GM15510 (cell line): ENCODE measurements around the gene ESX1.

Experiments
- POLR2A ChIP-seq: IDR thresholded peaks from 3 replicates; pipeline ENCODE4 v1.6.1; 2011; ENCODE audit warnings: borderline replicate concordance; ENCODE audit not compliant: insufficient read length; ENCODE audit errors: extremely low read depth

The ESX1 gene

DNA sequence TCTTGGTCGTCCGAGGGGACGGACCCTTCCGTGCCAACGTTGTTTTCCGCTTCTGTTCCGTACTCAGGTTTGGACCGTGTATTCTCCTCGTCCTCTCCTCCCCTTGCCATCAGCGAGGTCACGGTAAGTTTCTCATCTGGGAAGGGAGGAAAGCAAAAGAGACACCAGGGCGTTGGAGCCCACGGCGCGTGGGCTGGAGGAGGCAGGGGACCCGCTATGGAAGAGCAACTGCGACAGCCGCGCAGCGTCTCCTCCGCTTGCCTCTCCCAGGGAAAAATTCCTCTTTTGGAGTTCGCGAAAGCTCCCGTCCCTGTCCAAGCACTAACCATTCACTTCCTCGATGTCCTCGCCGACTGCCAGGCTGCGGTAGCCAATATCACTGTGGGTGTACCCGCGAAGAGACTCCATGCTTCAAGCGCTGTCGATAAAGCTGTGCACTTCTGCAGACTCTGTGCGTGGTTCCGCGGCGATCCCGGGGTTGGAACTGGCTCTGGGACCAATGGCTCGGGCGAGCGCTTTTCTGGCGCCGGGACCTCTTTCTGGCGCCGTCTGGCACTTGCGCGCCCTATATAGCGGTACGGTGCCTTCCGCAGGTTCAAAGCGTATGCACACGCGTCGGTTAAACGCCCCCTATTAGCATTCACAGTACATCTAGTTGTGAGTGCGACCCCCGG lies at the start of gene ESX1:
Gene ESX1 (minus strand): TSS at position 492 of the 674 bp plus-strand sequence. CDS start 84 bp downstream, at position 408.
- TF ChIP-seq POLR2A, result no peak

DNA sequence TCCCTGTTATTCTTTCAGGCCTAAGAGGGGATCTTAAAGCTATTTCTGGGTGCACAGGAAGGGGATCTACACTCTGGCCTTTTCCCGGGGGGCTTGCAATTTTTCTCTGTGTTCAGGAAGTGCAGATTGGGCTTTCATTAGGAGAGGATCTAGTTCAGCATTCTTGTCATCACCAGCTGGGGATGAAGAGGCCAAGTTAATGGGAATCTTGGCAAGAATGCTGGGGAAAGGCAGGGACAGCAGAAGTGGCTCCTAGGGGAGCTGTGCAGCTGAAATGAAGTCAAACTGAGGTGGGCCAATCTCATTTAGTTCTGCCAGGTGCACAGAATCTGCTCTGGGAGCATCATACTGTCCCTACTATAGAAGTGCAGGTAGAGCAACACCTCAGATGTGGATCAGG lies 40.9 kb upstream of the ESX1 start:
- no peak for TF ChIP-seq POLR2A

DNA sequence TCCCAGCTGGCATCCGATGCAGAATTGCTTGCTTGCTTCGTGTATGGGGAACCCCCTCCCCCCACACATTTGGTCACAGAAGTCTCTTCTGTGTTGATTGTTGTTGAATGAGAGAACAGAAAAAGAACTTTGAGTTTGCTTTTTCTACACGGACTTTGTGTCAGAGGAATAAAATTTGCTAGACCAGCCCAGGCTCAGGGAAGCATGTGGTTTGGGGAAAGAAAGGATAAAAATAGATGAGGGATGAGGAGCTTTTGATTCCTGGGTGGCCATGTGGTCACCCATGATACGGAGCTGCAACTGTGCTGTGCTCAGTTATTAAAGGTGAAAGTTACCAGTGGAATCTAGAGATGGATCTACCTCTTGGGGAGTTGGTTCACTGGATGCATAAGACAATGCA lies 34.2 kb upstream of the ESX1 start:
- TF ChIP-seq POLR2A, result no peak

DNA sequence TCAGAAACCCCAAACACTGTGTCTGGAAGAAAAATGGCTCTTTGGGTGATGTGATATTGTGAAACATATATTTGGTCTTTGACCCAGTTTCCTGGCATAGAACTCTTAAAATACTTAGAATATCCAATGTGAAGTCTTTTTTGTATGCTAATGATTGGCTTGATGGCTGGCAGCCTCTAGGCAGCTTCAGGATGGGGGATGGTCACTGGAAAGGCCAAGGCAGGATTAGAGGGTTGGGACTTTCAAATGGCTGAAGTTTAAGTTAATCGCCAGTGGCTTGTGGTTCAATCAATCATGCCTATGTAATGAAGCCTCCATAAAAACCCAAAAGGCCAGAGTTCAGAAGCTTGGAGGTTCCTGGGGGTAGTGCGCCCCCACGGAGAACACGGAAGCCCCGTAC lies 33.5 kb upstream of the ESX1 start:
- no peak for TF ChIP-seq POLR2A

DNA sequence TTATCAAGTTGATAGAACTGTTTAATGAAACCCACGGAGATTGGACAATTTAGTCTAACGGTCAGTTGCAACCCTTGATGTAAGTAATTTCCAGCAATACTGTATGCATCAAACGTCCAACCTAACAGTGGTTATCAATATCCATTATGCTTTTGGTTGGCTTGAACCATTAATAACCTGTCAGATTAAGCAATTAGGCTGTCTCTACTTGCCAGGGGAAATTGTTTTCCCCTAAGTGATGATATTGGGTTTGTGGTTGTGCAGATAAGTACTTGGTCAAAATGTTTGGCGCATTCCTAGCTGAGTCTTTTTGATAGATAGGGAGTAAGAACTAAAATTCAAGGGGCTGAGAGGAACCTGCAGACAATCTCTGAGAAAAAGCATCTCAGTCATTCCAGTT lies 30.5 kb upstream of the ESX1 start:
- TF ChIP-seq POLR2A, result no peak

DNA sequence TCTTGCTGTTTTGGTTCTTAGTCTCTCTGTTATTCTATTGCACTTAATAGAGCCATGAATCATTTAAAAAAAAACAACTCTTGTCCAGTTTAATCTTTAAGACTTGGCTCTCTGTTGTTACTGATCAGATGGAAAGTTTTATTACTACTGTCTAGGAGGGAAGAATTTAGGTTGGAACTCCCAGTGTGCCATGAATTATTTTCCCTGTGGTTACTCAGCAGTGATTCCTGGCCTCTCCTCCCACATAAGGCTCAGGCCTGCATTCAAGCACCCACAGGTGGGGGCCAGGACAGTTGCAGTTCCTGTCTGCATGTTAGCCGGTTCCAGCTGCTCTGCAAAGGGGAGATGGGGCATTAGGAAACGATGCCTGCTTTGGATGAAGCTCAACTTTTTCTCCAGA lies 29.8 kb upstream of the ESX1 start:
- no peak for TF ChIP-seq POLR2A

DNA sequence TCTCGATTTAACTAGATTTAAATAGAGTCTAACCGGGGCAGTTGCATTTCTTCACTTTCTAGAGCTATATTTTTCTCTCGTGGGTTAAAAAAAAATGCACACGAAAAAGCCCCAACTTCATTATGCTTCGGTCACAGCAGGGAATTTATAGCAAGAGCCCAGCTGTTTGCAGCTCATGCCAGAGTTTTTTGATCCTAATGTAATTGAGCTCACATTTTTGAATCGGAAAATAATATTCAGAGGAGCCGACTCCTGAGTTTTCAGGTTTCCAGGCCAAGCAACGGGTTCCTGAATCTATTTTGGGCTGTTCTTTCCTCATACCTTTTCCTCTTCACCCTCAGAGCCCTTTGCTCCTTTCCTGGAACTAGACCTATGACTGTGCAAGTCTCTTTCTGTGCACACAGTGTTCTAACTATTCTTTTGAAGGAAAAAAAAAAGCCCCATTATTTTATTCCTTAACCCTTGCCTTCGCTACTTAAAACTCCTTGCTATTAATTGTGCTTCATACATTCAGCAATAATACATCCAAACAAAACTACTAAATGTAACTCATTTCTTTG lies 27.5 kb upstream of the ESX1 start:
- TF ChIP-seq POLR2A, result no peak

DNA sequence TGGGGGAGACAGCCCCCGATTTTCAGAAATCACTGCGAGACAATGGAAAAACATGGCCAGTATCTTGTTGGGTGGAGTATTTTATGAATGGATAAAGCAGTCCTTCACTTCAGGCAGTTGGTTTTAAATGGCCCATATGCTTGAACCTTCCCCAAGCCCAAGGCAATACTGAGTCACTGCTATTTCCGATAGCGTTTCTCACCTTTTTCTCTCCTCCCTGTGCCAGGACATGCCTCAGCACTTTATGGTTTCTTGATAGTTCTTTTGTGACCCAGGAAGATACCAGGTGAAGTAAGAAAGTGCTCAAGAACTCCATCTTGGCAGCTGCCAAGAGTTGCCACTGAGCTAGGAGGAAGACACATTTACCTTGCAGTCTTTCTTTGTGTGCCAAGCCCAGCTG lies 26.8 kb upstream of the ESX1 start:
- TF ChIP-seq POLR2A, result no peak

DNA sequence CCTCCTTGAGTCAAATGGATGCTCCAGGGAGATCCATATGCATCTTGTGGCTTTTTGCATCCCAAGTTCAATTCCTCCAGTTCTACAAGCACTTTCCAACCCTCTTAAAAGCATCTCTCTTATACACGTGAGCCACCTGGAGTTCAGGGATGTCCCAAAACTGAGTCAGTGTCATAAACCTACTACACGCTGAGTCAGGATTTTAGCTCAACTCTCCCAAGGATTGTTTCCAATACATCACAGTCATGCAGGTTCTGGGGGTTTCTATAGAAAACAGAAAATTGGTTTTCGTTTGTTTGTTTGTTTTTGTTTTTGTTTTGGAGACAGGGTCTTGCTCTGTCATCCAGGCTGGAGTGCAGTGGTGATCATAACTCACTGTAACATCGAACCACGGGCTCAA lies 25.9 kb upstream of the ESX1 start:
- no peak for TF ChIP-seq POLR2A

DNA sequence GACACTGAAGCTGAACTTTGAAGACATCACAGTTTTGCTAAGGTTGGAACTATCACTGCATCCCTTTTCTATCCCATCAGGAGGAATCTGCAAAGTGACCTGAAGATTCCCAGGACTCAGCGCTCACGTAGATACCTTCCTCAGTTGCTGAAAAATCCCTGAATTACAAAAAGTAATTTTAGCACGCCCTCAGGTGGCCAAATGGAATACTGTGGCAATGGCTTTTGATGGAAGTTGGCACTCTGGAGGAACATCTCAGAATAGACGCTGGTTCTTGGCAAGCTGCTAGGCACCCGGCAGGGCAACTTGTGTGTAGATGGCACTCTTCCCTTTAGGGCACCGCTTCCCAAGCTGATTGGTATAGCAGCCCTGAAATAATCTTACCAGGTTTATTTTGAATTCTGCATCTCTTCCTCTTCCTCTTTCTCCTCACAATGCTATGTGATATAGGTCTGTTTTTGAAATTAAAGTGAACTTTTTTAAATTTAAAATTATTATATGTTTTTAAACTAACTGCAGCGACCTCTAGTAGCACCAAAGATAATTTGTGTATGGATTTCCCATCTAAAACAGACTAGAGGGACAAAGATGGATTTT lies 16.3 kb upstream of the ESX1 start:
- TF ChIP-seq POLR2A, result no peak

DNA sequence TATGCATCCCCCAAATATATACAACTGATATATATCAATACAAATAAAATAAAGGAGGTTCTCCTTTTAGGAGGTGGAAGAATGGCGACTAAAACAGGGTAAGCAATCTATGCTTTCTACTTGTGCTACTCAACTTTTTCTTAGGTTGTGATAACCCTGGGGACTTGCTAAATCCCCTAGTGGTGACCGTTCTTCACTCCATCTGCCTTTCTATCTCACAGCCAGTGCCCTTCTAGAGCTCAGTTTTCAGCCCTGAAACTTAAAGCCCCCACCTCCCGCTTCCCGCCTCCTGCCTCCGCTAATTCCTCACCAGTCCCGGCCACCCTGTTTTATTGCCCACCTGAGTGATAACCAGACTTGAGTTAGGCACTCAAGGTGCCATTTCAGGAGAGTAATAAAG lies 15.5 kb upstream of the ESX1 start:
- no peak for TF ChIP-seq POLR2A

DNA sequence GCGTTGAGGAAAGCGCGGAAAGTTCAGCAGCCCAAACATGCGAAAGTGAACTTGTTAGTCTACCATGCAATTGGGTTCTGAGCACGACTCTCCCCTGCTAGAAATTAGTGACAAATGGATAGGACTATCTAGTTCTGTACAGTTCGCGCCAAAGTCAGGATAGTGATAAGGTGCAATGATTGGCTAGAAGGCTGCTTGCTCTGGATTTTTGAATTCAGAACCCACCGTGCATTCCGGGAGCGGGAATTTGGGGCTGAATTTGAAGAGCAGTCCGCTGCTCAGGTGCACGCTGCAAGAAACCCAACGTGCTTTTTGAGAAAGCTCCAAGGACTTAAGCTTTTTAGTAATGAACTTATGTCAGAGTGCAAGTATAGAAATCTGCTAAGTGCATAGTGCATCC lies 732 bp upstream of the ESX1 start:
- no peak for TF ChIP-seq POLR2A

DNA sequence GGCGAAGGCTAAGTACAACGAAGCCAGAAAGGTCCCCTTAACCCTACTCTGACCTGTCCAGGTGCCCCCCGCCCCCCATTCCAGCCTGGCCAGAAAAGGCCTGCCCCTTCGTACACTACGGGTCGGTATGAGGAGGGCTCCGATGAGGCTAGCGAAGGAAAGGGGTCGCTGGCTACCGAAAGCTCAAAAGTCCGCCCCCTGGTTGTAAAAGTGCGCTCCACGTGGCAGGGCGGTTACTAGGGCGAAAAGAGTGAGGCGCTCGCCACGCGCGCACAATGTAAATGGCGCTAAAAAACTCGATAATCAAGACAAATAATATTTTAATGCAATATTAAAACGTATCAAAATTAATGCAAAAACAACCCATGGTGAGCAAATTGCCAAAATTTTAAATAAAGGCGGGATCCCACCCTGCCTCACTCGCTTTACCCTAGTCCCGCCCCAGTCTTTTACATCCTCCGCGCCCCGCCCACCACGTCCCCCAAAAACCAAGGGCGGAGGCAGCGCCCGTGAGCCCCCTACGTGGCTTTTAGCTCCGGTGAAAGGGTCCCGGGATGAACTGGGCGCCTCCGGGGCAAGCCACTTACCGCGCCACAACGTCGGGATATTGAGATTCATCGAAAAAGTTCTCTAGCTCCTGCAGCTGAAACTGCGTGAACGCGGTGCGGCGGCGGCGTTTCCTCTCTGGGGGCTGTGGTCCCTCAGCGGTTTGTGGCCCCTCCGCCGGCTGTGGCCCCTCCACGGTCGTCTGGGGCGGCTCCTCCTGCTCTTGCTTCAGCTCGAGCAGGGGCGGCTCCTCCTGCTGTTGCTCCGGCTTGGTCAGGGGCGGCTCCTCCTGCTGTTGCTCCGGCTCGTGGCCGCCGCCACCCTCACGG lies 929 bp downstream of the ESX1 start:
- no peak for TF ChIP-seq POLR2A

DNA sequence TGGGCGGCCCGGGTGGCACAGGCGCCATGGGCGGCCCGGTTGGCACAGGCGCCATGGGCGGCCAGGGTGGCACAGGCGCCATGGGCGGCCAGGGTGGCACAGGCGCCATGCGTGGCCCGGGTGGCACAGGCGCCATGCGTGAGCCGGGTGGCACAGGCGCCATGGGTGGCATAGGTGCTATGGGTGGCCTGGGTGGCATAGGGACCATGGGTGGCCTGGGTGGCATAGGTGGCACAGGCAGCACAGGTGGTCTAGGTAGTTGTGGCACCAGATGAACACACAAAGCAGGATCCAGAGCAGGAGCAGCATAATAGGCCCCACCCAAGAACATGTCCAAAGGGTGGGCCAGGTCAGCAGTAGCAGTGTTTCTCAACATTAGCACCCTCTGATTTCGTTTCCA lies 4.3 kb downstream of the ESX1 start:
- no peak for TF ChIP-seq POLR2A

DNA sequence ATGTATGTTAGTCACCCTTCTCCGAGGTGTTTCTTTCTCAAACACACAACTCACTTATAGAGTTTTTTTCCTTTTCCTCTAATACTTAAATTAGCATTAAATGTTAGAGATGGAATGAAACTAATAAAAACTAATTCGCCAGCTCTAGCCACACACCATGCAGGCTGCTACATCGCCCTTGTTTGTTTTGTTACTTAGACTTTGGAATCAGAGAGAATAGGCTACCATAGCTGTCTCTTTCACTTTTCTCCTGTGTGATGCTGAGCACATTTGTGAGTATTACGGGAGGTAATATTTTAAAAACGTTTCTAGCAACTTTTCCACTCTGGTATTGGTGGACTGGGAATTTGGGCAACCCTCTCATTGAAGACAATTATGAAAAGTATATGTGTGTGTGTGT lies 43.5 kb downstream of the ESX1 start:
- no peak for TF ChIP-seq POLR2A
